HepG2 (cell line): ENCODE results near the gene NRBF2. TPM values are rescaled to one million over a fixed set of nuclear protein-coding genes. Genes with fewer than 3 reads are reported as not detected.
A peak's percentile ranks its signal among the peaks of the same experiment; 100 is the strongest.

Source experiments
- HNF4A ChIP-seq: sonication (generic); formaldehyde crosslinking; IDR thresholded peaks from 2 replicates; pipeline ENCODE4 v1.4.0; 2020; ENCODE audit warnings: missing genetic modification reagents
- polyA plus RNA-seq, 8 experiments: library from polyadenylated mRNA; depleted of rRNA in 3 of 8; stranded (reverse) in 7 of 8; unstranded in 1 of 8; fragments of >200 nt; fragmentation: Illumina TruSeq in 4 of 8; extraction: Trizol in 4 of 8; gene quantifications; 2 replicates each; pipeline versions ENCODE4 v1.2.1 to v1.2.3, GENCODE V29; 2011 to 2016; ENCODE audit warnings: low read depth in 4 of 8, missing spikeins in 1 of 8, mixed read lengths in 1 of 8; ENCODE audit not compliant: insufficient read depth in 1 of 8
- total RNA-seq, 5 experiments: library from RNA; depleted of rRNA; stranded (reverse); fragments of >200 nt; fragmentation: Illumina TruSeq; extraction: Trizol; gene quantifications; 2 replicates each; pipeline ENCODE4 v1.2.3, GENCODE V29; 2016; ENCODE audit warnings: low read depth in 1 of 5
- TF ChIP-seq, protein P1 (sequence below): conservative IDR thresholded peaks from 2 replicates; pipeline ENCODE4 v1.6.1; 2018; ENCODE audit warnings: missing genetic modification reagents
- TF ChIP-seq, protein P2 (sequence below): IDR thresholded peaks from 2 replicates; pipeline ENCODE4 v1.6.1; 2012; ENCODE audit warnings: inconsistent platforms
- TF ChIP-seq, protein P3 (sequence below), 2 experiments: fragments of 450-650 bp in 1 of 2; sonication (generic) in 1 of 2; formaldehyde crosslinking in 1 of 2; IDR thresholded peaks; 2 replicates each; pipeline versions ENCODE4 v1.6.1 to v1.8.0; 2016 to 2022; ENCODE audit warnings: antibody characterized with exemption in 1 of 2, mild to moderate bottlenecking in 1 of 2, missing genetic modification reagents in 1 of 2

The NRBF2 gene
- total and polyA plus RNA-seq, 2 of the 13 experiments (the other 11 are each of a cell fraction or from before 2014, with no cell fraction given) = 20.0 to 28.4 TPM

DNA sequence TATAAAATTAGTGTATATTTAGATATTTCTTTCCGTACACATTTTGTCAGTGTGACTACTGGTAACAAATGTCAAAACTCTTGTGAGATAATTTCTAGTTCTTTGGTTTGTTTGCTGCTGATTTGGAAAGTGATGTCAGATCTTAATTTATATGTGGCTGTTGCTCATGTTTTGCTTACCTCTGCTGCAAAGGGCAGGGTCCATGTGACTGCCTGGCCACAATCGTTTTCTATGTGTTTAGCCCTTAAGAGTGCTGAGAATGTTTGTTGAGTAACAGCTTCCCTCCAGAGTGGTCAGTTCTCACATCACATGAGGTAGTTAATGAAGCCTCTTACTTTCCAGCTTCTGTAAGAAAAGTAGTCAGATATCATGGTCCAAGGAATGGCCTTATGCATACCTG lies 4.2 kb downstream of the NRBF2 start (continued):
- TF ChIP-seq, protein P1, sequence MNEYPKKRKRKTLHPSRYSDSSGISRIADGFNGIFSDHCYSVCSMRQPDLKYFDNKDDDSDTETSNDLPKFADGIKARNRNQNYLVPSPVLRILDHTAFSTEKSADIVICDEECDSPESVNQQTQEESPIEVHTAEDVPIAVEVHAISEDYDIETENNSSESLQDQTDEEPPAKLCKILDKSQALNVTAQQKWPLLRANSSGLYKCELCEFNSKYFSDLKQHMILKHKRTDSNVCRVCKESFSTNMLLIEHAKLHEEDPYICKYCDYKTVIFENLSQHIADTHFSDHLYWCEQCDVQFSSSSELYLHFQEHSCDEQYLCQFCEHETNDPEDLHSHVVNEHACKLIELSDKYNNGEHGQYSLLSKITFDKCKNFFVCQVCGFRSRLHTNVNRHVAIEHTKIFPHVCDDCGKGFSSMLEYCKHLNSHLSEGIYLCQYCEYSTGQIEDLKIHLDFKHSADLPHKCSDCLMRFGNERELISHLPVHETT (CRISPR knock-in tag) = no peak
- TF ChIP-seq, protein P2, sequence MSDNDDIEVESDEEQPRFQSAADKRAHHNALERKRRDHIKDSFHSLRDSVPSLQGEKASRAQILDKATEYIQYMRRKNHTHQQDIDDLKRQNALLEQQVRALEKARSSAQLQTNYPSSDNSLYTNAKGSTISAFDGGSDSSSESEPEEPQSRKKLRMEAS = peak; percentile 48; the same call in 1 of the 2 replicates
- peak; percentile 32; the same call in 1 of the 2 replicates for TF ChIP-seq HNF4A (CRISPR knock-in tag)
- TF ChIP-seq, protein P3, sequence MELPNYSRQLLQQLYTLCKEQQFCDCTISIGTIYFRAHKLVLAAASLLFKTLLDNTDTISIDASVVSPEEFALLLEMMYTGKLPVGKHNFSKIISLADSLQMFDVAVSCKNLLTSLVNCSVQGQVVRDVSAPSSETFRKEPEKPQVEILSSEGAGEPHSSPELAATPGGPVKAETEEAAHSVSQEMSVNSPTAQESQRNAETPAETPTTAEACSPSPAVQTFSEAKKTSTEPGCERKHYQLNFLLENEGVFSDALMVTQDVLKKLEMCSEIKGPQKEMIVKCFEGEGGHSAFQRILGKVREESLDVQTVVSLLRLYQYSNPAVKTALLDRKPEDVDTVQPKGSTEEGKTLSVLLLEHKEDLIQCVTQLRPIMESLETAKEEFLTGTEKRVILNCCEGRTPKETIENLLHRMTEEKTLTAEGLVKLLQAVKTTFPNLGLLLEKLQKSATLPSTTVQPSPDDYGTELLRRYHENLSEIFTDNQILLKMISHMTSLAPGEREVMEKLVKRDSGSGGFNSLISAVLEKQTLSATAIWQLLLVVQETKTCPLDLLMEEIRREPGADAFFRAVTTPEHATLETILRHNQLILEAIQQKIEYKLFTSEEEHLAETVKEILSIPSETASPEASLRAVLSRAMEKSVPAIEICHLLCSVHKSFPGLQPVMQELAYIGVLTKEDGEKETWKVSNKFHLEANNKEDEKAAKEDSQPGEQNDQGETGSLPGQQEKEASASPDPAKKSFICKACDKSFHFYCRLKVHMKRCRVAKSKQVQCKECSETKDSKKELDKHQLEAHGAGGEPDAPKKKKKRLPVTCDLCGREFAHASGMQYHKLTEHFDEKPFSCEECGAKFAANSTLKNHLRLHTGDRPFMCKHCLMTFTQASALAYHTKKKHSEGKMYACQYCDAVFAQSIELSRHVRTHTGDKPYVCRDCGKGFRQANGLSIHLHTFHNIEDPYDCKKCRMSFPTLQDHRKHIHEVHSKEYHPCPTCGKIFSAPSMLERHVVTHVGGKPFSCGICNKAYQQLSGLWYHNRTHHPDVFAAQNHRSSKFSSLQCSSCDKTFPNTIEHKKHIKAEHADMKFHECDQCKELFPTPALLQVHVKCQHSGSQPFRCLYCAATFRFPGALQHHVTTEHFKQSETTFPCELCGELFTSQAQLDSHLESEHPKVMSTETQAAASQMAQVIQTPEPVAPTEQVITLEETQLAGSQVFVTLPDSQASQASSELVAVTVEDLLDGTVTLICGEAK (IDR thresholded peaks at IDR 0.05) = no peak
- TF ChIP-seq, protein P3 (CRISPR knock-in tag; IDR thresholded peaks at IDR 0.05) = no peak
